NT2/D1 (cell line): Measurements from ENCODE around the gene NCS1.

Experiments used
- YY1 ChIP-seq: IDR thresholded peaks from 2 replicates; pipeline ENCODE4 v1.6.1; 2011; ENCODE audit not compliant: insufficient read length, insufficient read depth
- ZNF274 ChIP-seq: IDR thresholded peaks from 2 replicates; pipeline ENCODE4 v1.6.1; 2011; ENCODE audit warnings: mild to moderate bottlenecking, low read depth, low read length

DNA sequence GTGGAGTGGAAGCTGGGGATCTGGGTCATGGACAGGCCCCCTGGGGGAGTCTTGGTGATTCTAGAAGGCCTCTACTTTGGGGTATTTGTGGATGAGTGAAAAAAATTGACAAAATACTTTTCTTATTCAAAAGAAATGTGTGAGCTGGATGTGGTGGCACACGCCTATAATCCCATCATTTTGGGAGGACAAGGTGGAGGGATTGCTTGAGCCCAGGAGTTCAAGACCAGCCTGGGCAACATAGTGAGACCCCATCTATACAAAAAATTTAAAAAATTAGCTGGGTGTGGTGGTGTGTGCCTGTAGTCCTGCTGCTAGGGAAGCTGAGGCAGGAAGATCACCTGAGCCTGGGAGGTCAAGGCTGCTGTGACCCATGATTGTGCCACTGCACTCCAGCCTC is 6.6 kb upstream of the NCS1 start:
- no peak for TF ChIP-seq ZNF274
- no peak for TF ChIP-seq YY1
